Vagina (tissue), 2 donors: Measurements from ENCODE around the gene MAL.

Source experiments
- CTCF ChIP-seq, 3 experiments: fragments of 450-650 bp in 2 of 3; fragments of 200-600 bp in 1 of 3; sonication (generic) in 1 of 3; IDR thresholded peaks; one replicate each; pipeline ENCODE4 v1.5.1; 2017 to 2019; ENCODE audit warnings: antibody characterized with exemption in 3 of 3, mild to moderate bottlenecking in 2 of 3, moderate library complexity in 2 of 3
- POLR2A ChIP-seq, 2 donors: fragments of 450-650 bp; IDR thresholded peaks; one replicate each; pipeline ENCODE4 v1.6.1; 2017; ENCODE audit warnings: antibody characterized with exemption in 2 of 2, mild to moderate bottlenecking in 2 of 2, moderate library complexity in 2 of 2
- POLR2AphosphoS5 ChIP-seq, 2 donors: sonication (generic); formaldehyde crosslinking; IDR thresholded peaks; one replicate each; pipeline ENCODE4 v1.9.0; 2017; ENCODE audit warnings: antibody characterized with exemption in 2 of 2, mild to moderate bottlenecking in 2 of 2, low read depth in 1 of 2; ENCODE audit not compliant: insufficient read depth in 1 of 2

- TF ChIP-seq POLR2A (IDR thresholded peaks at IDR 0.05), result no peak
- TF ChIP-seq CTCF (IDR thresholded peaks at IDR 0.05), result no peak
- TF ChIP-seq POLR2AphosphoS5 (IDR thresholded peaks at IDR 0.05; ENCODE audit: insufficient read depth in 1 of 2, low read depth in 1 of 2), result no peak
These were observed 35.1 kb downstream of the MAL start for GRCh38 chr2:95060446-95061118.
